D341Med (cell line): ENCODE measurements around the gene PPM1D.
A peak's percentile ranks its signal among the peaks of the same experiment; 100 is the strongest.
"Not testable (repeated sequence)": the region's sequence is repeated elsewhere in the genome, so short reads cannot be mapped to it uniquely, and the experiment has no call there.

Experiments
- DNase-seq: peaks from one replicate; pipeline ENCODE4 v3.0.0; 2012; ENCODE audit warnings: low spot score

Gene PPM1D

DNA sequence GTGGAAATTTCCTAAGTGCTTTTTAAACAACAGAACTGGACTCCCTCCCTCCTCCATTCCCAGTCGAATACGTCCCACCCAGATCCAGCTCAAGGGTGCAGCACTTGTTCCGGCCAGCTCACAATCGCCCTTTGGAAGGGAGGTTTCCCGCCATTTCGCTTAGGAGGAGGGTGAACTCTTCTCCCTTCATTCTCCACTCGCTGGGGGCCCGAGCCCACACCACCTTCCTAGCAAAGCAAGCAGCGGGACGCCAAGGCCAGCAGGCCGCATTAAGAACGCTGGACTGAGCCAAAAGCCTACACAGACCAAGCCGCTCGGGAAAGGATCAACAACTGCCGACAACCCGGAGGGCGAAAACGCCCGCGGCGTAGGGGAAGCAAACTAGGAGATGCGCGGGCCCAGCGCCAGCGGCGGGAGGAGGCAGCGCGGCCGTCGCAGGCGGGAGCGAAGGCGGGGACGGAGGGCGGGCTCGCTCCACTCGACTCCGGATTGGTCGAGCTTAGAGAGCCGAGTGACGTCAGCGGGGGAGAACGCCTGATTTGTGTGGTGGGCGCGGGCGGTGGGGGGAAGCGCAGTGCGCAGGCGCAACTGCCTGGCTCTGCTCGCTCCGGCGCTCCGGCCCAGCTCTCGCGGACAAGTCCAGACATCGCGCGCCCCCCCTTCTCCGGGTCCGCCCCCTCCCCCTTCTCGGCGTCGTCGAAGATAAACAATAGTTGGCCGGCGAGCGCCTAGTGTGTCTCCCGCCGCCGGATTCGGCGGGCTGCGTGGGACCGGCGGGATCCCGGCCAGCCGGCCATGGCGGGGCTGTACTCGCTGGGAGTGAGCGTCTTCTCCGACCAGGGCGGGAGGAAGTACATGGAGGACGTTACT lies at the start of gene PPM1D:
Gene PPM1D (plus strand): TSS at position 574 of the 870 bp plus-strand sequence. CDS start 222 bp downstream, at position 796.
- peak; percentile 99 for DNase-seq

DNA sequence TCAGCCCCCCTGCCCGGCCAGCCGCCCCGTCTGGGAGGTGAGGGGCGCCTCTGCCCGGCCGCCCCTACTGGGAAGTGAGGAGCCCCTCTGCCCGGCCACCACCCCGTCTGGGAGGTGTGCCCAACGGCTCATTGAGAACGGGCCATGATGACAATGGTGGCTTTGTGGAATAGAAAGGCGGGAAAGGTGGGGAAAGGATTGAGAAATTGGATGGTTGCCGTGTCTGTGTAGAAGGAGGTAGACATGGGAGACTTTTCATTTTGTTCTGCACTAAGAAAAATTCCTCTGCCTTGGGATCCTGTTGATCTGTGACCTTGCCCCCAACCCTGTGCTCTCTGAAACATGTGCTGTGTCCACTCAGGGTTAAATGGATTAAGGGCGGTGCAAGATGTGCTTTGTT lies 47.7 kb upstream of the PPM1D start:
- DNase-seq = not testable (repeated sequence)

DNA sequence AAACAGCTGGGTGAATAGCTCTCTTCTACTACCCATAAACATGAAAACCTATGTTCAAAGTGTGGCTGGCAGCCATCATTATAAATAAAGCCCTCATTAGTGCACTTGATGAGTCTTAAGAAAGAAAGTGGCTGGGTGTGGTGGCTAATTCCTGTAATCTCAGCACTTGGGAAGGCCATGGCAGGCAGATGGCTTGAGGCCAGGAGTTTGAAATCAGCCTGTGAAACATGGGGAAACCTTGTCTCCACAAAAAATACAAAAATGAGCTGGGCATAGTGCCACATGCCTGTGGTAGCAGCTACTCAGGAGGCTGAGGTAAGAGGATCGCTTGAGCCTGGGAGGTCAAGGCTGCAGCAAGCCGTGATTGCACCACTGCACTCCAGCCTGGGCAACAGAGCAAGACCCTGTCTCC lies 45.6 kb upstream of the PPM1D start:
- DNase-seq = no peak

DNA sequence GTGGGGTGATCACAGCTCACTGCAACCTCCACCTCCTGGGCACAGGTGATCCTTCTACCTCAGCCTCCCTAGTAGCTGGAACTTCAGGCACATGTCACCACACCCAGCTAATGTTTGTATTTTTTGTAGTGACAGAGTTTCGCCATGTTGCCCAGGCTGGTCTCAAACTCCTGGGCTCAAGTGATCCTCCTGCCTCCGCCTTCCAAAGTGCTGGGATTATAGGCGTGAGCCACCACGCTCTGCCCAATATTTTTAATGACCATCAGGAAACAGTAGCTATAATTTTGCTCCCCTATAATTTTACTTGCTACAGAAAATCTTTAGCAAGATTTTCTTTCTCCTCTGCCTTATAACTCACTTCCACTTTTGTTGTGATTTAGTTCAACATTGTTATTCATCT lies 44.2 kb upstream of the PPM1D start:
- DNase-seq = no peak

DNA sequence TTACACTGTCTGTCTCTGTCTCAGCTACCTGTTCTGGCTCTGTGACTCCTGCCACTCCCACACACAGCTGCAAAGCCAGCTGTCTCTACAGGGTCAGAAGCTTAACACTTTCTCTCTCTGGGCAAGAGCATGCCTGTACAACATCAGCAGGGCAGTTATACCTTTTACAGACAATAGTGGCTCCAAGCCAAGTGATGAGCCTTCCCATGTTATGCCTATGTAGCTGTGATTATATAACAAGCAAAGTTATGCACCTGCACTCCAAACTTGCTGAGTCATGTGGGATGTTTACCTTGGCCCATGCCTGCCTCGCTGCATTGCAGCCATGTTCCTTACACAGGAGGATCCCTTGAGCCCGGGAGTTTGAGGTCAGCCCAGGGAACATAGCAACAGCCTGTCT lies 42.2 kb upstream of the PPM1D start:
- no peak for DNase-seq

GRCh38 chr17:60559659-60559994 lies 40.4 kb upstream of the PPM1D start:
- no peak for DNase-seq

GRCh38 chr17:60559995-60560859 lies 39.8 kb upstream of the PPM1D start:
- DNase-seq = no peak

DNA sequence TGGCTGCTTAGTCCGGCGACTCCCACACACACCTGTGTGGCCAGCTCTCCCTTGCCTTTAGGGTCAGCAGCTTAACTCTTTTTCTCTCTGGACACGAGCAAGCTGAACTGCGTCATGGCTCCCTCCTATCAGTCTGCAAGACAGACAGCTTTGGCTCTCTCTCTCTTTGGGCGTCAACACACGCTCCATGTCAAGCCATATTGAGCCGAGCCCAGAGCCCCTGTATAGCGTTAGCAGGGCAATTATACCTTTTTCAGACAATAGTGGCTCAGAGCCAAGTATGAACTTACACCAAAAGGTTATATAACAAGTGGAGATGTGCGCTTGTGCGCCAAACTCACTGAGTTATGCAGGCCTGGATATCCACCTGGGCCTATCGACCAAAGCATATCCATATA lies 39.1 kb upstream of the PPM1D start:
- DNase-seq = no peak

DNA sequence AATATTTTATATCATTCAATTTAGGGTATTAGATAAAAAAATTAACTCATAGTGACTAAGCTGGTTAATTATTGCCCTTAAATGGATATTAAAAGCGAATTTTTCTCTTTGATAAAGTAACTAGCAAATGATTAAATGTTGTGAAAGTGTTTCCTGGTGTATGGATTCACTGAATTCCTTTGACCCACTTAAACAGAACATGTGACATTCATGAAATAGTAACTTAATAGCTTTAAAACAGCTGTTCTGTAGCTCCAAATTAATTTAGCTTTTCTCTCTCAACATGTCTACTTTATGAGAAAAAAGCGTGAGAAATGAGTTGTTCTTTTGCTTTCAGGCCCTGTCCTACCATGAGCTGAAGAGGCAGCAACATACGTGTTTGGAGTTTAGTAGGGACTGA lies 37.6 kb upstream of the PPM1D start:
- no peak for DNase-seq

GRCh38 chr17:60563743-60564142 lies 36.2 kb upstream of the PPM1D start:
- DNase-seq = no peak

DNA sequence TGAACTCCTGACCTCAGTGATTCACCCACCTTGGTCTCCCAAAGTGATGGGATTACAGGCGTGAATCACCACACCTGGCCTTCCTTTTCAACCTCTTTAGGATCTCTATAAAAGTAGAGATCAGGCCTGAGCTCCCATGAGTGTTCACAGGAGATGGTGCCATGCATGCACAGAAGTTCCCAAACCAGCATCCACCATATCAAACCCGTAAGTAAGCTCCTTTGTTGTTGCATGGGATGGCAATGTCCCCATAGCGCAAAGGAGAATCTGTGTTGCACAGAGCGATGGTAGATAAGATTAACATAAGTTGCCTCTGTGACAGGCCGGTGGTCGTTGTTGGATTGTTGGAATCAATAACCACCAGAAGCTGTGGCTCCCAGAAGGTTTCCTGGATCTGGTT lies 34.8 kb upstream of the PPM1D start:
- no peak for DNase-seq

- DNase-seq = no peak
These were observed 26.5 kb upstream of the PPM1D start for GRCh38 chr17:60573236-60574051.

DNA sequence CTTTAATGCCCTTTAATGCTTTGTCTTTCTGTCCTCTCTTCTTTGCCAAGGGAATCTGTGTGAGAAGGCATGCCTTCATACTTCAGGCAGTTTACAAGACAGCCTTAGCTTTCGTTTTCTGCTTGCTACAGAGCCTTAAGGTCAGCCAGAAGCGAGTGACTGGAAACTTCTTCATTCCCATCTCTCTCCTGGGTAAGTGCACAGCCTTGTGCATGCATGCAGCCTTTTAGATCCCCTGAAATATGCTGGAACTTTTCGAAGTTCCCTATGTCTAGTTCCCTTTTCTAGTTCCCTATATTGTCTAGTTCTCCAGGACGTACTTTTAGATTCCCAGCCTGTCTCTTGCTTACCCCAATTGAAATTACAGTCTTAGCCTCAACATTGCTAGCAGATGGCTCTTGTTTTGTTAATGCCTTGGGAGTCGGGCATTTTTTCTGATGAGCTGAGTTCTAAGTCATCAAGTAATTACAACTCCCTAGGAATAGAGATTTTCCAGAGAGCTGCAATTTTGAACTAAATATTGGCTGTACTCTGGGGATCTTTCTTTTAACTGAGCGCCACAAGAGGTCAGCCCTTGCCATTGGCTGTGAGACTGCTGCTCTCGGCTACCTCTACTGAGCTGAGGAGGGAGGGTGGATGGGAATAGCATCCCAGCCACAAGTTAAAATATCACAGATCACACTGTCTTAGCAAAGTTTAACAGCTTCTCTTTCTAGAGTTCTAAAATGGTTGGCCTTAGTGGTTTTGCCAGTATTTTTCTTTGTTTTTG lies 22.7 kb upstream of the PPM1D start:
- DNase-seq = peak; percentile 77

DNA sequence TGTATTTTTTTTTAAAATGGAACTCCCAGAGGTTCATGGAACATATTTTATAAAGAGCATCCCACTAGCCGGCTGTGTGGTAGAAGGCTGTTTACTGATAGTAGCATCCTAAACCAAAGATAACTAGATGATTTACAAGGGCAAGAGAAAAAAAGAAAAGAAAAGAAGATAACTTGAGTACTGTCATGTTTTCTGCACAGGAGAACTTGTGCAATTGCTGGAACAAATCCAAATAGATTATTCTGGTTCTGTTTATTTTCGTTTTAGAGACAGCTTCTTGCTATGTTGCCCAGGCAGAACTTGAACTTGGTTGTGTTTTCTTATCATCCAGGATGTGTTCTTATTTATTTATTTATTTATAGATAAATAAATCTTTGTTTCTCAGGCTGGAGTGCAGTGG lies 20.9 kb upstream of the PPM1D start:
- DNase-seq = no peak

DNA sequence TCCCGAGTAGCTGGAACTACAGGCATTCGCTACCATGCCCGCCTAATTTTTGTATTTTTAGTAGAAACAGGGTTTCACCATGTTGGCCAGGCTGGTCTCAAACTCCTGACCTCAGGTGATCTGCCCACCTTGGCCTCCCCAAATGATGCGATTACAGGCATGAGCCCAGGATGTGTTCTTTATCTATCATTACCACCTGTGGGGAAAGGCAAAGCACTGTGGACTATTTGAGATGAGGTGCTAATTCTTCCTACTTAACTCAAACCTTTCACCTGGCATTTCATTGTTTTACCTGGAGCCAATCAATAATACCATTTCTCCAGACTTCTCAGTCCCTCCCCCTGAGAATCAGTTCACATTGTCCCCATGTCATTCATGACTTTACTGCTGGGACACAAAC lies 20.4 kb upstream of the PPM1D start:
- DNase-seq = no peak

- DNase-seq = no peak
These were observed 17.0 kb upstream of the PPM1D start for GRCh38 chr17:60583008-60583407.

- no peak for DNase-seq
These were observed 14.1 kb upstream of the PPM1D start for GRCh38 chr17:60585887-60586286.

- peak; percentile 48 for DNase-seq
These were observed 13.6 kb upstream of the PPM1D start for GRCh38 chr17:60586288-60586974.

- no peak for DNase-seq
These were observed 9.9 kb upstream of the PPM1D start for GRCh38 chr17:60590070-60590469.

GRCh38 chr17:60592750-60593149 lies 7.2 kb upstream of the PPM1D start:
- no peak for DNase-seq

- DNase-seq = not testable (repeated sequence)
These were observed 6.5 kb upstream of the PPM1D start for GRCh38 chr17:60593441-60594036.
